ENCODE results near the gene TTC27. TPM values are rescaled to one million over a fixed set of nuclear protein-coding genes. Genes with fewer than 3 reads are reported as not detected.

Gene TTC27
- total and polyA plus RNA-seq, 10 of the 15 experiments (the other 5 are each of a cell fraction or from before 2014, with no cell fraction given) = 20.4 to 34.9 (median 26.0) TPM

DNA sequence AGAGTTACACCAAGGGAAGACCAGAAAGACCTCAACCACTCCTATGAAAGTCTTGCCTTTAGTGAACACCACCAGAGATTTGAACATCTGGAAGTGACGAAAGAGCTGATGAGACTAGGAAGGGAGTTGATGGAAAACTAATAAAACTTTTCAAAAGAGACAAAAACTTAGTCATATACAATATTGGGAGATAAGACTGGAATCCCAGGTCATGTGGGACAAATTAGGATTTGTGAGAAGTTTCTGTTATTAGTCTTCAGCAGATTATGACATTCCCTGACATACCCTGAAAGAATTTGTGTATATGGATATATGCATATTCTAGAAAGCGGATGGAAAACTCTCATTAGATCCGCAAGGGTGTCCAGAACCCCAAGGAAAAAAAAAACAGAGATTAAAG lies 173.9 kb downstream of the TTC27 start:
- ChIA-PET RAD21 (ENCODE audit: unreplicated experiment) (no interaction called here), POLR2A (no interaction called here), SMC1A (ENCODE audit: uncharacterized antibody, unreplicated experiment) (no interaction called here), CTCF (no interaction called here)
- H3K36me3 ChIP-seq (ENCODE audit: control insufficient read depth in 2 of 2, insufficient read depth in 2 of 2, low read length in 1 of 2) = no peaks in the 10 kb centered on the region
- no peak overlapping the region for H3K27ac ChIP-seq (ENCODE audit: control insufficient read depth, insufficient read depth)
- no peaks in the 10 kb centered on the region for H3K79me2 ChIP-seq (ENCODE audit: control insufficient read depth, insufficient read depth, low read length)
- in situ Hi-C loops (cut with MboI) = no loop called here
- DNase-seq (ENCODE audit: low read depth, low spot score) (no peak), ATAC-seq (no peak), FAIRE-seq (no peak)
- H2AFZ ChIP-seq (ENCODE audit: control insufficient read depth, low read depth, low read length) = no peak overlapping the region
- no peaks in the 10 kb centered on the region for H4K20me1 ChIP-seq (ENCODE audit: control insufficient read depth, insufficient read depth)
- no TSS peak for BruUV-seq (replicated peaks)
- 100% methylated on average over 3 of the region's 3 CpGs for WGBS (ENCODE audit: insufficient coverage, insufficient replicate concordance, low lambda C conversion rate, missing lambda C conversion rate)
- intact Hi-C loops (cut with micrococcal nuclease; ENCODE audit: unreplicated experiment) = no loop called here
- H3K4me1 ChIP-seq (ENCODE audit: control insufficient read depth, insufficient read depth, low read length) = no peaks in the 10 kb centered on the region
- TF ChIP-seq SMC3 (IDR thresholded peaks at IDR 0.05; ENCODE audit: borderline replicate concordance, low read length) (no peak), HDAC6 (IDR thresholded peaks at IDR 0.05; ENCODE audit: unreplicated experiment) (no peak), RUNX3 (IDR thresholded peaks at IDR 0.05; ENCODE audit: low read length) (no peak), TARDBP (IDR thresholded peaks at IDR 0.05; ENCODE audit: borderline replicate concordance) (no peak), SP1 (IDR thresholded peaks at IDR 0.05; ENCODE audit: low read depth, low read length) (no peak)
- TF ChIP-seq, protein P1, sequence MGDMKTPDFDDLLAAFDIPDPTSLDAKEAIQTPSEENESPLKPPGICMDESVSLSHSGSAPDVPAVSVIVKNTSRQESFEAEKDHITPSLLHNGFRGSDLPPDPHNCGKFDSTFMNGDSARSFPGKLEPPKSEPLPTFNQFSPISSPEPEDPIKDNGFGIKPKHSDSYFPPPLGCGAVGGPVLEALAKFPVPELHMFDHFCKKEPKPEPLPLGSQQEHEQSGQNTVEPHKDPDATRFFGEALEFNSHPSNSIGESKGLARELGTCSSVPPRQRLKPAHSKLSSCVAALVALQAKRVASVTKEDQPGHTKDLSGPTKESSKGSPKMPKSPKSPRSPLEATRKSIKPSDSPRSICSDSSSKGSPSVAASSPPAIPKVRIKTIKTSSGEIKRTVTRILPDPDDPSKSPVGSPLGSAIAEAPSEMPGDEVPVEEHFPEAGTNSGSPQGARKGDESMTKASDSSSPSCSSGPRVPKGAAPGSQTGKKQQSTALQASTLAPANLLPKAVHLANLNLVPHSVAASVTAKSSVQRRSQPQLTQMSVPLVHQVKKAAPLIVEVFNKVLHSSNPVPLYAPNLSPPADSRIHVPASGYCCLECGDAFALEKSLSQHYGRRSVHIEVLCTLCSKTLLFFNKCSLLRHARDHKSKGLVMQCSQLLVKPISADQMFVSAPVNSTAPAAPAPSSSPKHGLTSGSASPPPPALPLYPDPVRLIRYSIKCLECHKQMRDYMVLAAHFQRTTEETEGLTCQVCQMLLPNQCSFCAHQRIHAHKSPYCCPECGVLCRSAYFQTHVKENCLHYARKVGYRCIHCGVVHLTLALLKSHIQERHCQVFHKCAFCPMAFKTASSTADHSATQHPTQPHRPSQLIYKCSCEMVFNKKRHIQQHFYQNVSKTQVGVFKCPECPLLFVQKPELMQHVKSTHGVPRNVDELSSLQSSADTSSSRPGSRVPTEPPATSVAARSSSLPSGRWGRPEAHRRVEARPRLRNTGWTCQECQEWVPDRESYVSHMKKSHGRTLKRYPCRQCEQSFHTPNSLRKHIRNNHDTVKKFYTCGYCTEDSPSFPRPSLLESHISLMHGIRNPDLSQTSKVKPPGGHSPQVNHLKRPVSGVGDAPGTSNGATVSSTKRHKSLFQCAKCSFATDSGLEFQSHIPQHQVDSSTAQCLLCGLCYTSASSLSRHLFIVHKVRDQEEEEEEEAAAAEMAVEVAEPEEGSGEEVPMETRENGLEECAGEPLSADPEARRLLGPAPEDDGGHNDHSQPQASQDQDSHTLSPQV (IDR thresholded peaks at IDR 0.05) = no peak
- H3K4me3 ChIP-seq = no peak overlapping the region
- no peaks in the 10 kb centered on the region for H3K9me3 ChIP-seq (replicated peaks; ENCODE audit: control insufficient read depth, insufficient read depth, low read length)
- no peak overlapping the region for H3K9ac ChIP-seq (ENCODE audit: control insufficient read depth, insufficient read depth, low read length)
- no peak overlapping the region for H3K4me2 ChIP-seq (ENCODE audit: control insufficient read depth, insufficient read depth)
- no peaks in the 10 kb centered on the region for H3K27me3 ChIP-seq (replicated peaks in 1 of 2; ENCODE audit: control insufficient read depth in 2 of 2, insufficient read depth in 2 of 2, low read length in 1 of 2)
